HG03025 (cell line): Measurements from ENCODE around the gene ECHDC3.

Experiments used
- ATAC-seq: cut with Tn5 transposase; IDR thresholded peaks from one replicate; pipeline ENCODE4 v1.9.1; 2021; ENCODE audit warnings: mild to moderate bottlenecking, moderate library complexity; ENCODE audit not compliant: unreplicated experiment, low FRiP score

The ECHDC3 gene

DNA sequence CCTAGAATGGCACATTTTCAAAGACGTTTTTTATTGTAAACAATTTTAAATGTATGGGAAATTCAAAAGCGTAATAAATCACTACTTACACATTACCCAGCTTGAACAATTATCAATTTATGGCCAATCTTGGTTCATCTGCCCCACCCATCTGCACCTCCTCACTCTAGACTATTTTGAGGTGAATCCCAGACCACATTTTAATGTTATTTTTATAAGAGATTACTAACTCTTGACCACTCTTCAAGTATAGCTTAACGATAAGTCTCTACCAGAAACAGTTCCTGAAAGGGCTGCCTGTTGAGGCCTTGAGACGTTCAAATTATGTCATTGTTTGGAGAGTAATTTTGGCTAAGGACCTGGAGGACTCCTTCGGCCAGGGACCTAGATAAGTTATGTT is 33.2 kb downstream of the ECHDC3 start:
- no peak for ATAC-seq

DNA sequence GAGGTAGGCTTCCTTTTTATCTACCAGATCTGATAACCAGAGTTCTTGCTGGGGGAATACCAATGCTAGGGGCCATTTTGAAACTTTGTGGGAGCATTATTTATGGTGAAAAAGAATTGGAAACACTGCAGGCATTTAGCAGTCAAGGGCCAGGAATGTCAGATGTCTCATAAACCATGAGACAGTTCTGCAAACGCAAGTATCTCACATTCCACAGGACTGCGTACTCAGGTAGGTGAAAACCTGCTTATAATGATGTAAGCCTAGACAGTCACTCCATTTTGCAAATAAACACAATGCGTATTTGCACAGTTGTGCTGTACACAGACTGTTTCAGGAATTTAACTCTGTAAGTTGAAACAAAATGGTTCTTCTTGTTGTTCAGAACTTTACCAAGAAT is 33.9 kb downstream of the ECHDC3 start:
- no peak for ATAC-seq

DNA sequence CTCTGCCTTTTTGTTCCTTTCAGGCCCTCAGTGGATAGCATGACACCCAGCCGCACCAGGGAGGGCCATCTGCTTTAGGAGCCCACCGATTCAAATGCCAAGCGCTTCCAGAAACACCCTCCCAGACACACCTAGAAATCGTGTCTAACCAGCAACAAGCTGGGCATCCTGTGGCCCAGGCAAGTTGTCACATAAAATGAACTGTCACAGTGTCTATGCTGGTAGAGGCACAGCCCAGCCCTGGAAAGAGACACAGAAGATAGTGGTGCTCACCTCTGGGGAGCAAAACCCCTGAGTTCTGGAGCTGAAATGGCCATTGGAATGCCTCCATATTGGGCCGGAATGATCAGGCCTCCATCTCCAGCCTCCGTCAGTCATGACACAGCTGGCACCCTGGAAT is 38.9 kb downstream of the ECHDC3 start:
- no peak for ATAC-seq

DNA sequence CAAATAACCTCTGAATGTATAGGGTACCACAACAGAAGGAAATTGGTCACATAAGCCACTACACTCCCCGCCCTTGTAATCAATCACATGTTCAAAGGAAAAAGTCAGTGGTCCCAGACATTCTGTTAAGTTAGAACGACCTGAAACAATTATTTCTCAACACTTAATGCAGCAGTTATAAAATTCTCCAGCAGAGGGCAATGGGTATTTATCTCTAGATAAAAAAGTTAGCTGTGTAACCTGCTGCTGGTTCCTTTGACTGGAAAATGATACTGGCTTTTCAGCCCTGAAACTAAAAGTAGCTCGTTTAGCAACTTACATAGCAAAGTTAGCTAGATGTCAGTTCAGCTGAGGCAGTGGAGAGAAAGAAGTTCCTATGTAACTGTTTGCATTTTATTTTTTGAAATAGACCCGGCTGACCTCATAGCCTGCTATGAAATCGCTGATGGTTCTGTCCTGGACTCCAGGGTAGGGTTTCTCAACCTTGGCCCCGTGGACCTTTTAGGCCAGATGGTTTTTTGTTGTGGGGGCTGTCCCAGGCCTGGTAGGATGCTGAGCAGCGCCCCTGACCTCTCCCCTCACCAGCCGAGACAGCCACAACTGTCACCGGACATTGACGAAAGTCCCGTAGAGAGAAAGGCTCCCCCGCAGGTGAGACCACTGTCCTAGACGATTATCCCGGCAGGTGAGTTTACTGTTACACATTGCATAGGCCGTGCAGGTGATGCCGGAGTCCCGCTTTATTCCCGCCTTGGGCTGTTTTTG is 40.8 kb downstream of the ECHDC3 start:
- no peak for ATAC-seq

DNA sequence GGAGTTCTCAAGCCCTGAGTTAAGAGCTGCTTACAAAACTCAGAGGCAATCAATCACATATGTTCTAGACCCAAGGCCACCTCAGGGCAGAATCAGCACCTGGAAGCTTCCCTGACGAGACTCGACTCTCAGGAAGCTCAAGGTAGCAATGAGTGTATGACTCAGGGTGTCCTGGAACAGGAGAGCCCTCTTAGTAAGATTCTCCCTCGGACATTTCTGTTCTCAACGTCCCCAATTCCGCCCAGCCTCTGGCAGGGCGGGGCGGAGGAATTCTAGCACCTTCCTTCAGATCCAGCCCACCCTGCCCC is 41.3 kb downstream of the ECHDC3 start:
- no peak for ATAC-seq

DNA sequence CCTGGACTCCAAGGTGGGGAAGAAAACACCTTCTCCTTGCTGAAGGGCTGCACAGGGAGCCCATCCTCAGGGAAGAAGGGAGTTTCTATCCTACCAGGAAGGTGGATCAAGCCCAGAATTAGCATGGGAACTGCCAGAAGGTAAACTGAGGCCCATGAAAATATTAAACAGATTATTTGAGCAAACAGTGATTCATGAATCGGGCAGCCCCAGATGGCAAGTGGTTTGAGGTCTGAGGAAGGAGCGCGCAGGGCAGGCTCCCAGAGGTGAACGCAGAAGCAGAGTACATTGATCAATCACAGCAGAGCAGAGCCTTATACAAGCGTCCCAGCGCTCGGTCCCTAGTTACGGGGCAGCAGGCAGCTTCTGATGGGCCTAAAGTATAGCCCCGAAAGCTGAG is 45.2 kb downstream of the ECHDC3 start:
- ATAC-seq, result no peak

DNA sequence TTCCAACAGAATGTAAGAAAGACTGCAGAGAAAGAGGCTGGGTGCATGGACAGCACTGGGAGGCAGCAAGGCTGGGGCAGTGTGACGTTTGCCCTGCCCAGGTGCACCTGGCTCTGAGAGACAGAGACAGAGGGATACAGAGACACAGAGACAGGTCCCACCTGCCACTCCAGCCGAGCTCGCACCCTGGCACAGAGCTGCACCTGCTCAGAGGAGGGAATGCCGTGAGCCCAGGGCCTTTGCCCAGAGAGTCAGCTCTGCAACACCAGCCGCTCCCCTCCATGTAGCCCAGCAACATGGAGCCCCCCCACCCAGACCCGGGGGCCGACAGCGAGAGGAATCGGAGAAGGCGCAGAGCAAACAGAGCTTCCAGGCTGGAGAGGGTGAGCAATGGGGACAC is 45.7 kb downstream of the ECHDC3 start:
- ATAC-seq, result no peak

DNA sequence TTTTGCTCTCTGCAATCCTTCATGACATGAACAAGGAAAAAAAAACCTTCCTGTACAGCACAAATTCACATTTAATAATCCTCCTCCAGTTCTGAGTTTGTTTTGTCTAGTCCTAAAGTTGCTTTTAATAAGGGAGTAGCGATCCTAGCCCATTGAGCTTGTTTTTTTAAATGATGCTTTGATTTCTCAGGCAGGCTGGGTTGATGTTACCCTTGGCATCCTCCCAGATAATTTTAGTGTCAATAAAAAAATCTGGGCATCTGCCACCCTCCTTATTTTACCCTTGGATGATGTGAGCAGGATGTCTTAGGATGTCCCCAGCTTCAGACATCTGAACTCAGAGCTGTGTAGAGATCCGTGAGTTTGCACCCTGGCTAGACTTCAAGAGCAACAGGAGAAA is 47.1 kb downstream of the ECHDC3 start:
- ATAC-seq, result no peak

DNA sequence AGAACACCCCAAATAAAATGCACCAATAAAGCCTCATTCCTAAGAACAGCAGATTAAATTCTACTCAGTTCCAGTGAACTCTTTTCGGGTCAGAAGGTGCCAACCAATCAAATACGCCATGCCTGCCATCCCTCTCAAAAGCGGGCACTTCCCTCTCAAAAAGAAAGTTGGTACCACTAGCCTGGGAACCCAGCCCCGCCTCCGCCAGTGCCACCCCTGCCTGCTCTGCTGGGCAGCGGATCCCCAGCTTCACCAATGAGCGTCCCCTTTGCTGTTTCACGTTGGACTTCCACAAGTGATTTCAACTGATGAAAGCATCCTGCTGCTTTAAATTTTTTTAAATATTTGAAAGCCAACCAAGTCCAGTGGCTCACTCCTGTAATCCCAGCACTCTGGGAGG is 47.8 kb downstream of the ECHDC3 start:
- no peak for ATAC-seq

DNA sequence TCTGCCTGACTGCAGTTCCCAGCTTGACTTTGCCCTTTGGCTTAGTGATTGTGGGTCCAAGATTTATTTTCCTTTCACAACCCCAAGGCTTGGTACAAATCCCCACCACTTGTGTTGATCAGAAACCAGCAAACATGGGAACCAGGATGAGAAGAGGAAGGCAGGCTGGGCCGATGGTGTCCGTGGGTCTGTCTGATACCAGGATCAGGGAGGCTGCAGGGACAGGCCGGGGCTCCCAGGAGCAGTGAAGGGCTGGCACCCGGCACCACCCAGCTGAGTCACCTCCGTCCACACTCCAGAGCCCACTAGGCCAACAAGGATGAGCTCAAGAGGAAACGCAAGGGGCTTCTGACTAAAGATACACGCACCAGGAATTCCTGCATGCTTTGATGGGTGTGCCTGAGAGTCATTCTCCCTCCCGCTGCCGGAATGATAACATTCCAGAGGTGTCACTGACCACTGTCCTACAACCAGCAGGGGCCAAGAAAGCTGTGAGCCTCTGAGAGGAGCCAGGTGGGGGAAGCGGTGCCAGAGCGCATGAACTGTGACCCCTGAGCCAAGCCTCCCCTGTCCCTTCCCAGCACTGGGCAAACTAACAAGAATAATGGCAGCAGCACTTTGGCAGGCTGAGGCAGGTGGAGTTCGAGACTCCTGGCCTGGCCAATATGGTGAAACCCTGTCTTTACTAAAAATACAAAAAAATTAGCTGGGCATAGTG is 51.7 kb downstream of the ECHDC3 start:
- no peak for ATAC-seq

DNA sequence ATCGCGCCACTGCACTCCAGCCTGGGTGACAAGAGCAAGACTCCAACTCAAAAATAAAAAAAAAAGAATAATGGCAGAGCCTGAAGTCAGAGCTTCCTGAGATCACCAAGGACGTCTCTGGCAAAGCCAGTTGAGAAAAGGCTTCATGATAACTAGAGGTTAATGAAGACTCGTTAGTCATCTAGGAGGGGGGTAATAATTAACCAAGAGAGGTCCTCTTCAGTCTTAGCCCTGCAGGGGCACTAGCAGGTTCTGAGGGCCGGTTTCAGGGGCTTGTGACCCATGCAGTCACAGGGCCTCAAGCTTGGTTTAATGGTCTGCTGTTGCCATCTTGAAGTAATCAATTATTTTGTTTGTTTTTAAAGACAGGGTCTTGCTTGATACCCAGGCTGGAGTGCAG is 52.4 kb downstream of the ECHDC3 start:
- ATAC-seq, result no peak

DNA sequence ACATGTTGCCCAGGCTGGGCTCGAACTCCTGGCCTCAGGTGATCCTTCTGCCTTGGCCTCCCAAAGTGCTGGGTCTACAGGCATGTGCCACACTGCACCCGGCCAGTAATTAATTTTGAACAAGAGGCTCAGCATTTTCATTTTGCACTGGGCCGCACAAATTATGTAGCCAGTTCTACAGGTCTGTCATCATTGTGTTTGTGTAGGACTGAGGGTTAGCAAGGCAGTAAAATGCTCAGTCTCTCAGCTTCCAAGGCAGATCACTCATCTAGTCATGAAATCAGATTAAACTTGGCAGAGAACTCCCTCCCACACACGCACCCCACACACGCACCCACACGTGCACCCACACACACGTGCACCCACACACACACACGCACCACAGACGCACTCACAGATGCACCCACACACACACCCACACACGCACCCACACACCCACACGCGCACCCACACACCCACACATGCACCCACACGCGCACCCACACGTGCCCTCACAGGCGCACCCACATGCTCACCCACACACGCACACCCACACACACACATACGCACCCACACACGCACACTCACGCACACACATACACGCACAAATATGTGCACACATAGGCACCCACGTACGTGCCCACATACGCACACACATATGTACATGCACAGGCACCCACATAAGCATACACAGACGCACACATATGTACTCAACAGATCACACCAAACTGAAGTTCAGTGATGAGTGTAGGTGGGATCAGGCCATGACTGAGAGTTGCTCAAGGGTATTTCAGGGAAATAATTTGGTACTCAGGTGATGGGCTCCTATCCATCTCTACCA is 53.1 kb downstream of the ECHDC3 start:
- no peak for ATAC-seq

DNA sequence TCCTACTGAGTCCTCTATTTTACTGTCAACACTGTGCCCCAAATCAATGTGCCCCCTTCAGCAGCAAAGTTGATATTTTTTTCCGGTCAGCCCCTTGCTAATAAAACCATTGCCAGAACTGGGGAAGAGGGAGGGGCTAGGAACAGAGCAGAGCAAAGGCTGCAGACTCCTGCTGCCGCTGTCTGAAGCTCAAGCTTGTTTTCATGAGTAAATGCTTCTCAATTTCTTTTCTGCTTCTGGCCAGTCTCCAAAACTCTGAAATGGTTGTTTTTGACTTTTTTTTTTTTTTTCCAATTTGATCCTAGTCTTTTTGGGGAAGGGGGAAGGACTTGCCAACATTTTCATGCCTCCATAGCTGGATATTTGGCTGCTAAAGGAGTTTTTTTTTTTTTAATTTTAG is 54.3 kb downstream of the ECHDC3 start:
- no peak for ATAC-seq

DNA sequence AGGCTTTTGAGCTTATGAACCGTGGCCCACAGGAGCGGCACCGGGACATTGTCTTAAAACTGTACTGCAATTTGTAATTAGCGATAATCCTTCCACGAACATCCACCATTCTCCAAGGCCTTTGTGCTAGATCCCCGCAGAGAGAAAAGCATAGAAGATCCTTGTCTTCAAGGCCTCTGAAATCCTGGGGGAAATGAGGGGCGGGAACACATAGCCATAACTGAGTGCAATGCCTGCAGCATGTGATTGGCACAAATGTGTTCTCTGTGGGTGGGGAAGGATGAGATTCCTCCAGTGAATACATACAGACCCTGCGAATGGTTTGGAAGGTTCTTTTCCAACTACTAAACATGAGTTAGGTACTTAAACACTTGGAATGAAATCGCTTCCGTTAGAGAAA is 55.1 kb downstream of the ECHDC3 start:
- ATAC-seq, result no peak

DNA sequence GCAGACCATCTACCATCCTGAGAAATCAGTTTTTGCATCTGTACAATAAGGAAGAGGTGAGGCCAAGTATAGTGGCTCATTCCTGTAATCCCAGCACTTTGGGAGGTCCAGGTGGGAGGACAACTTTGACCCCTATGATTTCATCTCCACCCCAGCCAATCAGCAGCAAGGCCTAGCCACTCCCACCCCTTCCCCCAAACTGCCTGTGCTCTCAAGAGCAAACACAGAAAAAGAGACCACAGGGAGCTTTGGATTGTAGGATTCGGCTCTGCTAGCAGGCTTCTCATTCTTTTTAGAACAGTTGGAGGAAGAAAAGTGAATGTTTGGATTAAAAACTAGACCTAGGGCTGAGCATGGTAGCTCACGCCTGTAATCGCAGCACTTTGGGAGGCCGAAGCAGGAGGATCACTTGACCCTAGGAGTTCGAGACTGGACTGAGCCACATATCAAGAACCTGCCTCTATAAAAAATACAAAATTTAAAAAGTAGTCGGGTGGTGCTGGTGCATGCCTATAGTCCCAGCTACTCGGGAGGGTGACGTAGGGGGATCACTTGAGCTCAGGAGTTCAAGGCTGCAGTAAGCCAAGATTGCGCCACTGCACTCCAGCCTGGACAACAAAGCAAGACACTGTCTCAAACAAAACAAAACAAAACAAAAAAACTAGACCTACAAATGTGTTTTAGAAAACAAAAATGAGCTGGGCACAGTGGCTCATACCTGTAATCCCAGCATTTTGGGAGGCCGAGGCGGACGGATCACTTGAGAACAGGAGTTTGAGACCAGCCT is 55.9 kb downstream of the ECHDC3 start:
- no peak for ATAC-seq

DNA sequence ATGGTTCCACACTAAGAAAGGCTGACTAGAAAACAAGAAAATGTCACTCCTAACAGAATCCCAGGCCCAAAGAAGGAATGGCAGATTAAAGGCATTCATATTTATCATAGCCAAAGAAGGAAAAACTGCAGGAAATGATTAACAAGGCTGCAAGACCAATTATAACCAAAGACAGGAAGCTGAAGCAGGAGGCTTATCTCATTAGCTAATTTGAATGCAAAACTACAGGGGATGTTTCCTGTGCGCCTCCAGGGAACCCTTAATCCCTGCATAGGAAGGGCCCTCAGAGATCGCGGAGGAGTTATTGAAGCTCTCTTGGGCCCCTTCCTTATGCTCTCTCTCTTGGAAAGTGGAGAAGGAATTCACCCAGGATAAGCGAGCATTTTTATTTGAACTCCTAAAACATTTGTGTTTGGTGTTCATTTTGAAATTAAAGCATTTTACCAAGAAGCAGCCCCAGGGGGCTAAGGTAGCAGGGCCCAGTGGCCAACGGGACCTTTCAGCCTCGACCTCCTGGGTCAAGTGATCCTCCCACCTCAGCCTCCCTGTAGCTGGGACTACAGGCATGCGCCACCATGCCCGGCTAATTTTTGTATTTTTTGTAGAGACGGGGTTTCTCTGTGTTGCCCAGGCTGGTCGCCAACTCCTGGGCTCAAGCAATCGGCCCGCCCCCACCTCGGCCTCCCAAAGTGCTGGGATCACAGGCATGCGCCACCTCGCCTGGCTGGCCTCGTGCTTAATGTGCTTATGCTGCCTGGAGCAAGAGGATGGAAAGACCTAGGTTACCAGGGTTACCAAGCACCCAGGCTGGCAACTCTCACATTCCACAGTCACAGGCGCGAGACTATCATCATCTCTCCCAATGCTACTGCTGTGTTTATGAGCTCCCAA is 56.9 kb downstream of the ECHDC3 start:
- ATAC-seq, result no peak

DNA sequence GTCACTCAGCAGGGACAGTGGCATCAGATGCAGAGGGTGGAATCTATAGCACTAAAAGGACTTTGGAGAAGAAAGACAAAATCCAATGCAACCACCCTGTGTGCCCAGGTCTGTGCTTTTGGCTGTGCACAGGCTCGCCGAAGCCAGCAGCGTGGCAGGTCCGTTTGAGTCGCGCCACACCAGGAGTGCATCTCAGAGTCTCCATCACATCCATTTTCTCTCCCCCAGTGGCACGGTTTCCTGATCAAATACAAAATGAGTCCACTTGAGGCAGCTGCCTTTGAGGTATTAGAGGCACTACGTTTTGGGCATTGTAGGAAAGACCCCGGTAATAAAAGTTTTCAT is 57.5 kb downstream of the ECHDC3 start:
- no peak for ATAC-seq

DNA sequence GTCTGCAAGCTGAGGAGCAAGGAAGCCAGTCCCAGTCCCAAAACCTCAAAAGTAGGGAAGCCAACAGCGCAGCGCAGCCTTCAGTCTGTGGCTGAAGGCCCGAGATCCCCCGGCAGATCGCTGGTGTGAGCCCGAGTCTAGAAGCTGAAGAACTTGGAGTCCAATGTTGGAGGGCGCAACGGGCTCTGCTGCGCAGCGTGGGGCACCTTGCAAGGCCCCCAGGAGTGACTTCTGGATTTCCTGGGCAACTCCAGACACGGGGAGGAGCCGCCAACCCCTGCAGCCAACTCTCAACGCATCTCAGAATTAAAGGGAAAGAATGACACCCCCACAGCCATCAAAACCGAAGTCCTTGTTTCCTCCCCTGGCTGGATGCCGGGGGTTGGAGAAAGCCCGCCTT is 62.2 kb downstream of the ECHDC3 start:
- ATAC-seq, result no peak

DNA sequence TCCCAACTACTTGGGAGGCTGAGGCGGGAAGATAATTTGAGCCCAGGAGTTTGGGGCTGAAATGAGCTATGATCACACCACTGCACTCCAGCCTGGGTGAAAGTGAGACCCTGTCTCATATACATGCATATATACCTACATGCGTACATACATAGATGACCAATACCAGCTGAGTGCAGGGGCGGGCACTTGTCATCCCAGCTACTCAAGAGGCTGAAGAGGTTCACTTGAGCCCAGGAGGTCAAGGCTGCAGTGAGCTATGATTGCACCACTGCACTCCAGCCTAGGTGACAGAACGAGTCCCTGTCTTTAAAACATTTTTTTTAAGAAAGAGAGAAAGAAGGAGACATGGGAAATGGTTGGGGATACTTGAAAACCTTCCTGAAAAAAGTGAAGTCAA is 63.6 kb downstream of the ECHDC3 start:
- ATAC-seq, result no peak

DNA sequence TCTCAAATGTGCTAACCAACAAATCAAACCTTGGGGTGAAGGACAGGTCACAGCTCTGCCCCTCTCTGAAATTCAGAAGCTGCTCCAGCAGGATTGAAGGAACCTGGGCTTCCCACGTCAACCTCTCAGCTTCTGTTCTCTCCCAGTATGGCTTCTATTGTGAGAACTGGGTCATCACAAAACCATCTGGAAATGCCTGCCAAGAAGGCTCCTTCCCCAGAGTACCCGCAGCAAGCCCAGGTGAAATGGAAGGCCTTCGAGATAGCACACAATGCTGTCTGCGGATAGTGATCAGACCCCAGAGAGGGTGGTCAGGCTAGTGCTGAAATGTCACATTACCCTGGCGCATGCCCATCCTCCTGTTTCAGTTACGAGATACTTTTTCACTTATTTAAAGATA is 64.5 kb downstream of the ECHDC3 start:
- no peak for ATAC-seq
